A673 (cell line): ENCODE data around the gene RPF1. TPM values are rescaled to one million over a fixed set of nuclear protein-coding genes. Genes with fewer than 3 reads are reported as not detected.

Source experiments
- BruUV-seq: library from RNA; stranded (reverse); fragments of 400-500 nt; replicated peaks from 2 replicates; lab custom pipeline; 2021; lab: Mats Ljungman, UMichigan
- CTCF ChIA-PET: fragments of 300-600 bp; sonication (Branson Sonifier 250); formaldehyde crosslinking; loops from one replicate; lab custom pipeline; 2022; ENCODE audit warnings: antibody characterized with exemption; lab: Charles Lee
- POLR2A ChIA-PET: fragments of 300-600 bp; sonication (Branson Sonifier 250); formaldehyde crosslinking; loops from one replicate; lab custom pipeline; 2022; ENCODE audit warnings: antibody characterized with exemption; ENCODE audit not compliant: low non-redundant PET; lab: Charles Lee
- DNase-seq: peaks from one replicate; pipeline ENCODE4 v3.0.0-alpha.2; 2015; ENCODE audit warnings: low spot score
- H3K27ac ChIP-seq: fragments of 200-600 bp; sonication (generic); 2 replicates; pipeline ENCODE4 v1.5.1; 2016; ENCODE audit warnings: mixed run types, low read depth, mild to moderate bottlenecking, mixed read lengths, antibody characterized with exemption, low read length; ENCODE audit not compliant: poor library complexity, severe bottlenecking
- H3K27me3 ChIP-seq: fragments of 200-600 bp; sonication (generic); replicated peaks from 2 replicates; pipeline ENCODE4 v1.6.1; 2017; ENCODE audit warnings: mixed run types, low read depth, mild to moderate bottlenecking, mixed read lengths, antibody characterized with exemption, low read length; ENCODE audit not compliant: insufficient read depth, poor library complexity
- H3K36me3 ChIP-seq: fragments of 200-600 bp; sonication (generic); 2 replicates; pipeline ENCODE4 v1.6.1; 2016; ENCODE audit warnings: mixed run types, mild to moderate bottlenecking, mixed read lengths, antibody characterized with exemption, low read length; ENCODE audit not compliant: insufficient read depth, poor library complexity, severe bottlenecking
- H3K4me1 ChIP-seq: fragments of 200-600 bp; sonication (generic); 2 replicates; pipeline ENCODE4 v1.6.1; 2017; ENCODE audit warnings: mixed run types, mild to moderate bottlenecking, mixed read lengths, antibody characterized with exemption, low read length; ENCODE audit not compliant: insufficient read depth, poor library complexity, severe bottlenecking
- H3K4me3 ChIP-seq: fragments of 200-600 bp; sonication (generic); 2 replicates; pipeline ENCODE4 v1.5.1; 2016; ENCODE audit warnings: low read depth, mixed run types, mild to moderate bottlenecking, mixed read lengths, low read length; ENCODE audit not compliant: poor library complexity, severe bottlenecking
- H3K9me3 ChIP-seq: fragments of 200-600 bp; sonication (generic); 2 replicates; pipeline ENCODE4 v1.6.1; 2016; ENCODE audit warnings: mixed run types, low read depth, mild to moderate bottlenecking, mixed read lengths, antibody characterized with exemption, low read length; ENCODE audit not compliant: poor library complexity, severe bottlenecking
- EZH2 ChIP-seq: fragments of 200-600 bp; sonication (generic); IDR thresholded peaks from 2 replicates; pipeline ENCODE4 v1.6.1; 2017; ENCODE audit warnings: borderline replicate concordance, low read depth, mild to moderate bottlenecking, mixed read lengths, antibody characterized with exemption, low read length; ENCODE audit not compliant: poor library complexity, severe bottlenecking
- intact Hi-C: fragments of 100-400 bp; cut with micrococcal nuclease; formaldehyde crosslinking; loops from one replicate; pipeline ENCODE4 v1.10.0; 2022; ENCODE audit not compliant: unreplicated experiment
- total RNA-seq: library from RNA; stranded (reverse); gene quantifications from 2 replicates; pipeline ENCODE4 v1.2.3, GENCODE V29; 2021
- TF ChIP-seq, protein P1 (sequence below): fragments of 300-800, 200-600 bp; sonication (generic); conservative IDR thresholded peaks from 2 replicates; pipeline ENCODE4 v1.5.1; 2017; ENCODE audit warnings: low read depth, mild to moderate bottlenecking, antibody characterized with exemption, low read length, moderate library complexity, mixed read lengths

The RPF1 gene
- total RNA-seq, 1 experiment from 2014 or later: 56.7 TPM

DNA sequence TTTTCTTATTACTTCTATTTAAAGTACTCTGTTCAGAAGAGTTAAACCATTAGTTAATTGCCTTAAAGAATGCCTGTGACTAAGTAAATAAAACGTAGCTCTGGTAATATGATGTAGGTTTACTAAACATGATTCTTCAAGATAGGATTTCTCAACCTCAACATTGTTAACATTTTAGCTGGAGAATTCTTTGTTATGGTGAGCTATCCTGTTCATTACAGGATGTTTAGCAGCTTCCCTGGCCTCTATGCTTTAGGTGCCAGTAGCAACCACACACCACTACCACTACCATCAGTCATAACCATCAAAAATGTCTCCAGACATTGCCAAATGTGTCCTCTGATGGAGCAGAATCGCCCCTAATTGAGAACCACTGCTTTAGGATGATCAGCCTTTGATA is 10.7 kb downstream of the RPF1 start:
- no TSS peak for BruUV-seq
- no peak for DNase-seq
- CTCF ChIA-PET: no interaction called here
- Histone ChIP-seq H3K27ac (no peak overlapping the region), H3K4me1 (no peaks in the 10 kb centered on the region), H3K9me3 (no peaks in the 10 kb centered on the region), H3K27me3 (no peaks in the 10 kb centered on the region), H3K36me3 (peaks cover 58% of the 10 kb centered on the region), H3K4me3 (no peak overlapping the region)
- POLR2A ChIA-PET: no interaction called here
- TF ChIP-seq, protein P1, sequence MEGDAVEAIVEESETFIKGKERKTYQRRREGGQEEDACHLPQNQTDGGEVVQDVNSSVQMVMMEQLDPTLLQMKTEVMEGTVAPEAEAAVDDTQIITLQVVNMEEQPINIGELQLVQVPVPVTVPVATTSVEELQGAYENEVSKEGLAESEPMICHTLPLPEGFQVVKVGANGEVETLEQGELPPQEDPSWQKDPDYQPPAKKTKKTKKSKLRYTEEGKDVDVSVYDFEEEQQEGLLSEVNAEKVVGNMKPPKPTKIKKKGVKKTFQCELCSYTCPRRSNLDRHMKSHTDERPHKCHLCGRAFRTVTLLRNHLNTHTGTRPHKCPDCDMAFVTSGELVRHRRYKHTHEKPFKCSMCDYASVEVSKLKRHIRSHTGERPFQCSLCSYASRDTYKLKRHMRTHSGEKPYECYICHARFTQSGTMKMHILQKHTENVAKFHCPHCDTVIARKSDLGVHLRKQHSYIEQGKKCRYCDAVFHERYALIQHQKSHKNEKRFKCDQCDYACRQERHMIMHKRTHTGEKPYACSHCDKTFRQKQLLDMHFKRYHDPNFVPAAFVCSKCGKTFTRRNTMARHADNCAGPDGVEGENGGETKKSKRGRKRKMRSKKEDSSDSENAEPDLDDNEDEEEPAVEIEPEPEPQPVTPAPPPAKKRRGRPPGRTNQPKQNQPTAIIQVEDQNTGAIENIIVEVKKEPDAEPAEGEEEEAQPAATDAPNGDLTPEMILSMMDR: no peak
- no peak for TF ChIP-seq EZH2
- intact Hi-C loops: no loop called here

- CTCF ChIA-PET: no interaction called here
- no peak for DNase-seq
- no peaks in the 10 kb centered on the region for H3K9me3 ChIP-seq
- POLR2A ChIA-PET: no interaction called here
- H3K4me3 ChIP-seq: no peak overlapping the region
- H3K4me1 ChIP-seq: no peaks in the 10 kb centered on the region
- peaks cover 83% of the 10 kb centered on the region for H3K36me3 ChIP-seq
- no peak overlapping the region for H3K27ac ChIP-seq
- H3K27me3 ChIP-seq: no peaks in the 10 kb centered on the region
- TF ChIP-seq, protein P1: no peak
- no TSS peak for BruUV-seq
- intact Hi-C loops: no loop called here
Observed at GRCh38 chr1:84492726-84493125, 13.7 kb downstream of the RPF1 start.

GRCh38 chr1:84493747-84494146 is 14.7 kb downstream of the RPF1 start:
- no peaks in the 10 kb centered on the region for H3K4me1 ChIP-seq
- no peak overlapping the region for H3K27ac ChIP-seq
- H3K4me3 ChIP-seq: no peak overlapping the region
- no TSS peak for BruUV-seq
- intact Hi-C loops: no loop called here
- peaks cover 93% of the 10 kb centered on the region for H3K36me3 ChIP-seq
- no peak for DNase-seq
- H3K9me3 ChIP-seq: no peaks in the 10 kb centered on the region
- H3K27me3 ChIP-seq: no peaks in the 10 kb centered on the region
- ChIA-PET CTCF (no interaction called here), POLR2A (no interaction called here)
- no peak for TF ChIP-seq EZH2
- TF ChIP-seq, protein P1: no peak
